ENCODE data around the gene VCAM1.

DNA sequence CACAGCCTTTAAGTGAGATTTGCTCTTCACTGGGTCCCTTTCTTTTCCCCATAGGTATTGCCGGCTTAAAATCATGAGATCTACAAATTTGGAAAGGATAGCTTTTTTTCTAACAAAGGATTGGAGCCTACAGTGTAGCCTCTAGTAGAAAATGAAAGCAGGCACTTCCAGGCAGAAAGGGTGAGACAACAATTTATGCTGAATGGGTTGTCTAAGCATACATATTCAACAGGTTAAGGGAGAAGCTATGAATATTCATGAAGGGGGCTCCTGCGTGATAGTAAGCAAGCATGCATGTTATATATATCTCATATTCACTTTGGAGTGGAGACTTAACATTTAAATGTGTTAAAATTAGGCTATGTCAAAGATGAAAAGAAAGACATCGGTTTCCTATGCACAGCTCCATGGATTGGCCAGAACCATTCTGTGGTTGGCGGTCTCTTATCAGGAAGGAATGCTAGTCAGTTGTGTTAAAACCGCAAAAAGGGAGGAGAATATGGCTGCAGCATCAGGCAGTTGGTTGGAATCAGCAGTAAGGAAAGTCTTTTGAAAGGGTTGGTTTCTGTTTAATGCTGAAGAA is 66.0 kb downstream of the VCAM1 start:
- TF ChIP-seq, protein P1, sequence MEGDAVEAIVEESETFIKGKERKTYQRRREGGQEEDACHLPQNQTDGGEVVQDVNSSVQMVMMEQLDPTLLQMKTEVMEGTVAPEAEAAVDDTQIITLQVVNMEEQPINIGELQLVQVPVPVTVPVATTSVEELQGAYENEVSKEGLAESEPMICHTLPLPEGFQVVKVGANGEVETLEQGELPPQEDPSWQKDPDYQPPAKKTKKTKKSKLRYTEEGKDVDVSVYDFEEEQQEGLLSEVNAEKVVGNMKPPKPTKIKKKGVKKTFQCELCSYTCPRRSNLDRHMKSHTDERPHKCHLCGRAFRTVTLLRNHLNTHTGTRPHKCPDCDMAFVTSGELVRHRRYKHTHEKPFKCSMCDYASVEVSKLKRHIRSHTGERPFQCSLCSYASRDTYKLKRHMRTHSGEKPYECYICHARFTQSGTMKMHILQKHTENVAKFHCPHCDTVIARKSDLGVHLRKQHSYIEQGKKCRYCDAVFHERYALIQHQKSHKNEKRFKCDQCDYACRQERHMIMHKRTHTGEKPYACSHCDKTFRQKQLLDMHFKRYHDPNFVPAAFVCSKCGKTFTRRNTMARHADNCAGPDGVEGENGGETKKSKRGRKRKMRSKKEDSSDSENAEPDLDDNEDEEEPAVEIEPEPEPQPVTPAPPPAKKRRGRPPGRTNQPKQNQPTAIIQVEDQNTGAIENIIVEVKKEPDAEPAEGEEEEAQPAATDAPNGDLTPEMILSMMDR (IDR thresholded peaks at IDR 0.05) = no peak
- no peak for TF ChIP-seq POLR2A (IDR thresholded peaks at IDR 0.05)

Data from heart left ventricle (tissue), 13 donors.